GM23248 (cell line): ENCODE results near the gene DLL1. TPM values are rescaled to one million over a fixed set of nuclear protein-coding genes. Genes with fewer than 3 reads are reported as not detected.
A peak's percentile ranks its signal among the peaks of the same experiment; 100 is the strongest.

Experiments used
- DNase-seq: peaks from one replicate; pipeline ENCODE4 v3.0.0-alpha.2; 2015
- H2AFZ ChIP-seq: fragments of 200-600 bp; sonication (generic); 2 replicates; pipeline ENCODE4 v1.6.1; 2016; ENCODE audit warnings: antibody characterized with exemption
- H3F3A ChIP-seq: fragments of 200-600 bp; sonication (generic); 2 replicates; pipeline ENCODE4 v1.6.1; 2016; ENCODE audit warnings: mild to moderate bottlenecking, antibody characterized with exemption, mixed run types; ENCODE audit not compliant: insufficient read depth
- H3K27ac ChIP-seq: fragments of 200-600 bp; sonication (generic); 2 replicates; pipeline ENCODE4 v1.5.1; 2016; ENCODE audit warnings: mild to moderate bottlenecking
- H3K27me3 ChIP-seq: fragments of 200-600 bp; sonication (generic); replicated peaks from 2 replicates; pipeline ENCODE4 v1.6.1; 2016; ENCODE audit warnings: mild to moderate bottlenecking; ENCODE audit not compliant: insufficient read depth
- H3K36me3 ChIP-seq: fragments of 200-600 bp; sonication (generic); 2 replicates; pipeline ENCODE4 v1.6.1; 2016; ENCODE audit warnings: low read depth, mild to moderate bottlenecking
- H3K4me1 ChIP-seq: fragments of 200-600 bp; sonication (generic); 2 replicates; pipeline ENCODE4 v1.6.1; 2016; ENCODE audit warnings: mild to moderate bottlenecking; ENCODE audit not compliant: insufficient read depth
- H3K4me2 ChIP-seq: fragments of 200-600 bp; sonication (generic); one replicate; pipeline ENCODE4 v1.6.1; 2016; ENCODE audit warnings: mild to moderate bottlenecking; ENCODE audit not compliant: unreplicated experiment
- H3K4me3 ChIP-seq: fragments of 200-600 bp; sonication (generic); 2 replicates; pipeline ENCODE4 v1.5.1; 2016; ENCODE audit warnings: mild to moderate bottlenecking
- H3K79me2 ChIP-seq: fragments of 200-600 bp; sonication (generic); 2 replicates; pipeline ENCODE4 v1.6.1; 2016; ENCODE audit warnings: mild to moderate bottlenecking; ENCODE audit not compliant: insufficient read depth
- H3K9ac ChIP-seq: fragments of 200-600 bp; sonication (generic); 2 replicates; pipeline ENCODE4 v1.6.1; 2016; ENCODE audit warnings: mild to moderate bottlenecking
- H3K9me2 ChIP-seq: fragments of 200-600 bp; sonication (generic); 2 replicates; pipeline ENCODE4 v1.6.1; 2016; ENCODE audit warnings: mixed run types, mild to moderate bottlenecking, moderate library complexity; ENCODE audit not compliant: insufficient read depth
- H3K9me3 ChIP-seq: fragments of 200-600 bp; sonication (generic); one replicate; pipeline ENCODE4 v1.6.1; 2017; ENCODE audit warnings: low read depth
- H4K20me1 ChIP-seq: fragments of 200-600 bp; sonication (generic); 2 replicates; pipeline ENCODE4 v1.6.0; 2016; ENCODE audit not compliant: insufficient read depth
- EZH2 ChIP-seq: fragments of 200-600 bp; sonication (generic); IDR thresholded peaks from 2 replicates; pipeline ENCODE4 v1.6.1; 2018; ENCODE audit warnings: antibody characterized with exemption, mild to moderate bottlenecking; ENCODE audit not compliant: insufficient read depth, poor library complexity, severe bottlenecking
- EZH2phosphoT487 ChIP-seq: fragments of 200-600 bp; sonication (generic); IDR thresholded peaks from 2 replicates; pipeline ENCODE4 v1.6.1; 2018; ENCODE audit warnings: antibody characterized with exemption, moderate library complexity, mild to moderate bottlenecking, low read depth; ENCODE audit not compliant: insufficient read depth
- WGBS, 2 experiments: methylation state at CpG; one replicate each; pipeline ENCODE4 v1.1.6; 2015 to 2017; ENCODE audit warnings: low lambda C conversion rate in 2 of 2, low coverage in 1 of 2; ENCODE audit errors: missing lambda C conversion rate in 2 of 2; 5-methylcytosine and 5-hydroxymethylcytosine counted together
- in situ Hi-C: fragments of 300-500 bp; cut with MboI; formaldehyde crosslinking; loops from 2 replicates; pipeline ENCODE4 v1.15.0; 2020
- polyA plus RNA-seq: library from polyadenylated mRNA; unstranded; fragments of >200 nt; fragmentation: Nextera tagmentation; extraction: Ambion mirVana; gene quantifications from 2 replicates; pipeline ENCODE4 v1.2.1, GENCODE V29; 2016
- total RNA-seq: library from RNA; depleted of rRNA; stranded (reverse); fragments of >200 nt; shearing (Covaris generic); gene quantifications from 2 replicates; pipeline ENCODE4 v1.2.3, GENCODE V29; 2014

DLL1 gene
- total and polyA plus RNA-seq, 2 experiments from 2014 or later: 0.68 to 0.86 TPM

GRCh38 chr6:170293341-170294231 lies 2.7 kb upstream of the DLL1 start:
- Histone ChIP-seq H3K36me3 (no peaks in the 10 kb centered on the region), H3K9me2 (no peaks in the 10 kb centered on the region), H3K79me2 (no peaks in the 10 kb centered on the region), H3K9ac (no peak overlapping the region), H2AFZ (0 out of 2 replicates have a peak overlapping the region, but pooled peaks have one; percentile 7), H3K4me3 (peak overlapping the region; percentile 53), H4K20me1 (no peaks in the 10 kb centered on the region), H3K4me2 (peak overlapping the region; percentile 32), H3F3A (peaks cover 12% of the 10 kb centered on the region; the same call in 1 of the 2 replicates), H3K27ac (no peak overlapping the region), H3K9me3 (no peaks in the 10 kb centered on the region), H3K4me1 (0 out of 2 replicates have a peak, but pooled peaks cover 6% of the 10 kb centered on the region), H3K27me3 (peaks cover 73% of the 10 kb centered on the region)
- in situ Hi-C loops: no loop called here
- TF ChIP-seq EZH2phosphoT487 (no peak), EZH2 (no peak)
- DNase-seq: no peak
- 39 to 42% methylated on average over 23 of the region's 23 CpGs for WGBS, 2 experiments

- Histone ChIP-seq H4K20me1 (no peaks in the 10 kb centered on the region), H3K27me3 (peaks cover 65% of the 10 kb centered on the region), H3K4me2 (no peak overlapping the region), H2AFZ (0 out of 2 replicates have a peak overlapping the region, but pooled peaks have one; percentile 7), H3K9me3 (no peaks in the 10 kb centered on the region), H3K4me1 (0 out of 2 replicates have a peak, but pooled peaks cover 6% of the 10 kb centered on the region), H3K4me3 (peak overlapping the region; percentile 53), H3K9me2 (no peaks in the 10 kb centered on the region), H3K79me2 (no peaks in the 10 kb centered on the region), H3K27ac (no peak overlapping the region), H3K9ac (no peak overlapping the region), H3K36me3 (no peaks in the 10 kb centered on the region), H3F3A (peaks cover 12% of the 10 kb centered on the region; the same call in 1 of the 2 replicates)
- TF ChIP-seq EZH2phosphoT487 (no peak), EZH2 (no peak)
- 5 to 8% methylated on average over 13 of the region's 13 CpGs for WGBS, 2 experiments
- peak; percentile 49 for DNase-seq
- in situ Hi-C loops: no loop called here
Measured at GRCh38 chr6:170292407-170293158, 1.7 kb upstream of the DLL1 start.

GRCh38 chr6:170292111-170292406 lies 1.2 kb upstream of the DLL1 start:
- H3K4me2 ChIP-seq: peak overlapping the region; percentile 48
- H3K27ac ChIP-seq: no peak overlapping the region
- H3K4me3 ChIP-seq: no peak overlapping the region
- H3F3A ChIP-seq: peaks cover 12% of the 10 kb centered on the region; the same call in 1 of the 2 replicates
- H3K9me3 ChIP-seq: no peaks in the 10 kb centered on the region
- no peaks in the 10 kb centered on the region for H3K79me2 ChIP-seq
- in situ Hi-C loops: no loop called here
- TF ChIP-seq EZH2 (no peak), EZH2phosphoT487 (no peak)
- H2AFZ ChIP-seq: no peak overlapping the region
- no peaks in the 10 kb centered on the region for H4K20me1 ChIP-seq
- no peak for DNase-seq
- 16 to 23% methylated on average over 11 of the region's 11 CpGs for WGBS, 2 experiments
- no peak overlapping the region for H3K9ac ChIP-seq
- no peaks in the 10 kb centered on the region for H3K9me2 ChIP-seq
- no peaks in the 10 kb centered on the region for H3K36me3 ChIP-seq
- peaks cover 61% of the 10 kb centered on the region for H3K27me3 ChIP-seq
- H3K4me1 ChIP-seq: 0 out of 2 replicates have a peak, but pooled peaks cover 6% of the 10 kb centered on the region
